GM21576 (cell line): ENCODE measurements around the gene MYOG.

Experiments
- ATAC-seq: cut with Tn5 transposase; IDR thresholded peaks from one replicate; pipeline ENCODE4 v1.9.1; 2021; ENCODE audit warnings: mild to moderate bottlenecking, moderate library complexity; ENCODE audit not compliant: unreplicated experiment

MYOG gene

DNA sequence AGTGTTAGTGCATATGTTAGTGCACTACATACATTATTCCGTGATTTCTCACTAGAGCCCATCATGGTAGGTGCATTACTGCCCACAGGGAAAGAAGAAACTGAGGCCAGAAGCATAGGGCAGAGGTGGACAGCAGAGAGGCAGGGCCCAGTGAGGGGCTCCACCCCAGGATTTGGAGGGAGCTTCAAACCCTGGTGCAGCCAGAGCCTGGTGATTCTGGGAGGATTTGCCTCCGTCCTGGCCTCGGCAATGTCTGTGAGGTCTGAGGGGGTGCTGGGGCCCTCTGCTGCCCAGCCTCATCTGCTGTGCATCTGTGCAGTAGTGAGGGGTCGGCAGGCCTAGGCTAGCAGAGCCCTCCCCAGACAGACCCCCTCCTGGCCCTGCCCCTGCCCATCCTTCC, 36.7 kb downstream of the MYOG start:
- no peak for ATAC-seq

DNA sequence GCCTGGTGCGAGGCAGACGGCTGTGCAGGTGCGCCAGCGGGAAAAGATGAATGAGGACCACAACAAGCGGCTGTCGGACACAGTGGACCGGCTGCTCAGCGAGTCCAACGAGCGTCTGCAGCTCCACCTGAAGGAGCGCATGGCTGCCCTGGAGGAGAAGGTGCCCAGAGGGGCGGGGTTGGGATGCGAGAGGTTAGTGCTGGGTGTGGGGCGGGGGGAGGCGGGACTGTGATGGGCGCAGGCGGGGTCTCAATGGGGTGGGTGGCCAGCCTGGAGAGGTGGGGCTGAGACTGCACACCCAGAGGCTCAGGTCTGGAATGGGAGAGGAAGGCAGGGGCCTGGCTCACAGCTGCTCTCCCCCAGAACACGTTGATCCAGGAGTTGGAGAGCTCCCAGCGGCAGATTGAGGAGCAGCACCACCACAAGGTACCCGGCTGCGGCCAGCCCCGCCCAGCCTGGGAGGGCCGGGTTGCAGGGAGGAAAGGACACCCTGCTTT, 37.2 kb downstream of the MYOG start:
- no peak for ATAC-seq

DNA sequence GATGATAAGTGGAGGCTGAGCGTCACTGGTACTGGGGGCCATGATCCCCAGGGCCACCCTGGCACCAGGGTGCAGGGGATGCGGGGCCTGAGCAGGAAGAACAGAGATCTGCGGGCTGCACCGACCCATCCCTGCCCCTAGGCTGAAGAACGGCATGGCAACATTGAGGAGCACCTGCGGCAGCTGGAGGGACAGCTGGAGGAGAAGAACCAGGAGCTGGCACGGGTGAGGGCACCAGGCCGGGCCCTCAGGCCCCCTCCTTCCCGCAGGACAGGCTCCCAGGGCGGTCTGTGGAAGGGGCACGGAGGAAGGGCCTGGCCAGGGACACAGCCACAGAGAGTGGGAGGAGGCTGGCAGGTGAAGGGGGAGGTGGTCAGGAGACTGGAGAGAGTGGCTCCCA, 37.7 kb downstream of the MYOG start:
- ATAC-seq = no peak

DNA sequence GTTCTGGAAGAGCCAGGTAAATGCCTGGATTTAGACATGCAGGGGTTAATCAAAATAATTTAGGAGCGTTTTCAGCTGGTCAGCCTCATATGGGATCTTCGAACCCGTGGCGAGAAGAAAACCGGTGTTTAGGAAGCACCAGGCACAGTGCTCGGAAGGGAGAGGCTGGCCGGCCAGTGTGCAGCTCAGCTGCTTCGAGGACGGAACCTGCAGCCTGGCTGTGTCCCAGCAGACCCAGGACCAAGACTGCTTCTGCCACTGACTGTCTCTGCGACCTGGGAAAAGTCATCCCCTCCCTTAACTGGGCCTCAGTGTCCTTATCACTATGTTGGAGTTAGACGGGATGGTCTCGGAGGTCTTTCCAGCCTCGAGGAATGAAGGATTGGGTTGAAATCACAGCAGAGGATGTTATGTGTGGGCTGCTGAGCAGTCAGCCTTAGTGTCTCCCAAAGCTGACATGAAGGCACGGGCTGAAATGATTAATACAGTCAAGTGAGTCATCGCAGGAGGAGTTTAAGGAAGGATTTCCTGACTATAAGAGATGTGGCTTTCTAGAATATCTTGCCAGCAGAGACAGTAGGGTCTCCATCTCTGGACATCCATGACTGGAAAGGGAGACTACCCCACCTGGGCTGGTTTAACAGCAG, 38.7 kb downstream of the MYOG start:
- no peak for ATAC-seq

DNA sequence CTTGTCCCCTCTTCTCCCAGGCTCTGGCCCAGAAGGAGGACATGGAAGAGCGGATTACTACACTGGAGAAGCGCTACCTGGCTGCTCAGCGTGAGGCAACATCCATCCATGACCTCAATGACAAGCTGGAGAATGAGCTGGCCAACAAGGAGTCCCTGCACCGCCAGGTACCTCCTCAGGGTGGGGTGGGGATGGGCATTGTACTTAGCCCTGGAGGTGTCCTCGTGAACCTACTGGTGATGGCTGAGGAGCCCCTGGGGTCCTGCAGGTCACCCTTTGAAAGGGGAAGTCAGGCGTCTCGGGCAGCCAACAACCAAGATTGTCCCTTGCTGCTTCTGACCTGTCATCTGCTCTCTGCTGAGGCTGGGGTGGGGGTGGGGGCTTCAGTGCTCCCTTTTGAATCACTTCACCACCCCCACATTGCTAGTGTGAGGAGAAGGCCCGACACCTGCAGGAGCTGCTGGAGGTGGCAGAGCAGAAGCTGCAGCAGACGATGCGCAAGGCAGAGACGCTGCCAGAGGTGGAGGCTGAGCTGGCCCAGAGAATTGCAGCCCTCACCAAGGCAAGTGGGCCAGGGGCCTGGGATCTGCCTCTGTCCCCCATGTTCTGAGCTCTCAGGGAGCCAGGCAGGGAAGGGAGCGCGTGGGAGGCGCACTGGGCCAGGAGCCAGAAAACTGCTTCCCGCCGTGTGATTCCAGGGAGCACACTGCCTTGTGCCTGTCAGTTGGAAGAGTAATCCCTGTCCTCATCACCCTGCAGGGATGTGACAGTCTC, 39.8 kb downstream of the MYOG start:
- no peak for ATAC-seq

DNA sequence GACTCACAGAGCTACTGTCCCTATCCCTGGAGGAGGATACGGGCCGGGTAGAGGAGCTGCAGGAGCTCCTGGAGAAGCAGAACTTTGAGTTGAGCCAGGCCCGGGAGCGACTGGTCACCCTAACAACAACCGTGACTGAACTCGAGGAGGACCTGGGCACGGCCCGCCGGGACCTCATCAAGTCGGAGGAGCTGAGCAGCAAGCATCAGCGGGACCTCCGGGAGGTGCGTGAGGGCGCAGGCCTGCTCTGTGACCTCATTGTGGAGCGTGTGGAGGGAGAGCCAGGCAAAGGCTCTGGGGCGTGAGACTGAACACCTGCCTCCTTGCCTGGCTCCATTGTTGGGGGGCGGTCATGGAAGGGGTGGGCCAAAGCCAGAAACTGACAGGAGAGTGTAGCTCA, 40.5 kb downstream of the MYOG start:
- ATAC-seq = no peak

DNA sequence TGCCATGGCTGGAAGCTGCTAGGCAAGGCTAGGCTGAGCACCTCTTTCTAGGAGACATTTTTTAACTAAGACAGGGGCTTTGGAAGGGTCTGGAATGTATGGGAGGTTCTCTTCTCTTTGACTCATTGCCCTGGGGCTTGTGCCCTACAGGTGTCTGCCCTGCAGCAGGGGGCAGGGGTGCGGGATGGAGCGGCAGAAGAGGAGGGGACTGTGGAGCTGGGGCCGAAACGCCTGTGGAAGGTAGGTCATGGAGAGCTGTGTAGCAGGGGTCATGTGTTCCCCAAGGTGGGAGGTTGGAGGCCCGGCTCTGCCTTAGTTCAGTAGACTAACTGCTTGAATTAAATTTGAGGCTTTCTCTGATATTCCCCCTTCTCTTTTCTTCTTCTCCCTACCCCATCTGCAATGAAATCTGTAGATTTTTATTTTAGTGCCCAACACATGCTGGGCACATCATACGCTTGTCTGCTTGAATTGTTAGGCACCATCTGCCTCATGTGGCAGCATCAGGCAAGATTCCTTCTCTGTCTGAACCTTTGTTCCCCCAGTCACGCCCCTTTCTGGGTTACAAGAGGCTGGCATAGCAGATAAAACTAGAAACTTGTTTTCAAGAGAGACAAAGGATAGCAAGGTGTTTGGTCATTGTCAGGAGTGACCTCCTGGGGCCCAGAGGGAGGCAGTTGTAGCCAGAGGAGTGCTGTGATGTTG, 41.1 kb downstream of the MYOG start:
- no peak for ATAC-seq

DNA sequence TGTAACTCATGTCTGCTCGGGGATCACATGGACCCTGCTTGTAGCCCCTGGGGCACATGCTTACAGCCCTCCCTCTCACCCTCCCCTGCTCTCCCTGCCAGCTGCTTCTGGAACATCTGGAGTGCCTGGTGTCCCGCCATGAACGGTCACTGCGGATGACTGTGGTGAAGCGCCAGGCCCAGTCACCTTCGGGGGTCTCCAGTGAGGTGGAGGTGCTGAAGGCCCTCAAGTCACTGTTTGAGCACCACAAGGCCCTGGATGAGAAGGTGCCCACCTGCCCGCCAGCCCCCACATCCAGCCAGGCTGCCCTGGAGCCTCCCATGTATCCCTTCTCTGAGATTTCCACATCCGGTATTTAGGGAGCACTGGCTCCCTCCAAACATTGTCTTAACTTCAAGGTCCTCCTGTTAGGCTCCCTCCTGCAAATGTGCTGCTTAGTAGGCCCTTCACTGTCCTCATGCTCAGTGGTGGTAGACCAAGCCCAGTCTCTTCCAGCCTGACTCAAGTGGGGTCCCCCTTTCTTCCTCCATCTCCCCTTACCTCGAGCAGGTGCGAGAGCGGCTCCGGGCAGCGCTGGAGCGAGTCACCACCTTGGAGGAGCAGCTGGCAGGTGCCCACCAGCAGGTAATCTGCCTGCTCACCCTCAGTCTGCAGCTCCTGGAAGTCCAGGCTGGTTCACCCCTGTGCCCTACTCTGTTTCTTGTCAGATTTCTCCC, 41.8 kb downstream of the MYOG start:
- no peak for ATAC-seq

DNA sequence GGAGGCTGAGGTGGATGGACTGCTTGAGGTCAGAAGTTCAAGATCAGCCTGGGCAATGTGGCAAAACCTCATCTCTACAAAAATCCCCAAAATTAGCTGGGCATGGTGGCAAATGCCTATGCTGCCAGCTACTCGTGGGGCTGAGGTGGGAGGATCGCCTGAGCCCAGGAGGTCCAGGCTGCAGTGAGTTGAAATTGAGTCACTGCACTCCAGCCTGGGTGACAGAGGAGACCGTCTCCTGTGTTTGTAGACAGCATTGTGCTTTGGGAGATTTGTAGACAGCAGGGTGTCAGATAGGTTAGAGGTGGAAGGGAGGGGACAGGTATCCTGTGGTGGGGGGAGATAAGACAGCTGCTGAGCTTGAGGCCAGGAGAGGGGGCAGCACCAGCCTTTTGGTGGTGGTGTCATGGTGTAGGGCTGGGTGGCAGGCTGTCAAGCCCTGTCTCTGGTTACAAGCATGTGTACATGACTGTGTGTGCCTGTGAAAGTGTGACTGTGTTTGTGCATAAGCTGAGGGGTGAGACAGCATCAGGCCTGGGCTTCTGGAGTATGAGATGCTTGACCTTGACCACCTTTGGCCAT, 44.4 kb downstream of the MYOG start:
- ATAC-seq = no peak

DNA sequence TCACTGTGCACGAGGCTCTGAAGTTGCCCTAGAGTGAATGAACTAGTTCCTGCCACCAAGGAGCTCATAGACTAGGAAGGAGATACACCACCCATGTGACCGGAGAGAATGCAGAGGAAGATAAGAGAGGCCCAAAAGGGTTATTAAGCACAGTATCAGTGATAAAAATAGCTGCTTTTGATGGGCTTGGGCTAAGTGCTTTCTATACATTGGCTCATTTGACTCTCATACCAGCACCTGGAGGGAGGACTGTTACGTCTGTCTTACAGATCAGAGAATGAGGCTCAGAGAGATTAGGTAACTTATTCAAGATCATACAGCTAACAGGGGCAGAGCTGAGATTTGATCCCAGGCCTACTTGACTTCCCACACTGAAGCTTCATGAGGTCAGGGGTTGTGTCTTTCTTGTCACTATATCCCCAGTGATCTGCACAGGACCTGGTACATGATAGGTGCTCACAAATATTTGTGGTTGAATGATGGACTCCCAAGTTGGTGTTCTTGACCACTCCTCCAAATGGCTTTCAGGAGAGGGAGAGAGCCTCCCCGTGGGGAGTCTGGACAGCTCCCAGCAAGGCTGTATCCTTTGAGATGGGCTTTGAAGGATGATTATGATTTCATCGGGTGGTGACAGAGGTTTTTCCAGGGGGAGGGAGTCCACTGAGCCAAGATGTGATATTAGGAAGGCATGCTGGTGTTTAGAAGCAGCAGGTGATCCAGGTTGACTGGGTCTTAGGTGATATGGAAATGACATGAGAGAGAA, 45.1 kb downstream of the MYOG start:
- ATAC-seq = no peak

DNA sequence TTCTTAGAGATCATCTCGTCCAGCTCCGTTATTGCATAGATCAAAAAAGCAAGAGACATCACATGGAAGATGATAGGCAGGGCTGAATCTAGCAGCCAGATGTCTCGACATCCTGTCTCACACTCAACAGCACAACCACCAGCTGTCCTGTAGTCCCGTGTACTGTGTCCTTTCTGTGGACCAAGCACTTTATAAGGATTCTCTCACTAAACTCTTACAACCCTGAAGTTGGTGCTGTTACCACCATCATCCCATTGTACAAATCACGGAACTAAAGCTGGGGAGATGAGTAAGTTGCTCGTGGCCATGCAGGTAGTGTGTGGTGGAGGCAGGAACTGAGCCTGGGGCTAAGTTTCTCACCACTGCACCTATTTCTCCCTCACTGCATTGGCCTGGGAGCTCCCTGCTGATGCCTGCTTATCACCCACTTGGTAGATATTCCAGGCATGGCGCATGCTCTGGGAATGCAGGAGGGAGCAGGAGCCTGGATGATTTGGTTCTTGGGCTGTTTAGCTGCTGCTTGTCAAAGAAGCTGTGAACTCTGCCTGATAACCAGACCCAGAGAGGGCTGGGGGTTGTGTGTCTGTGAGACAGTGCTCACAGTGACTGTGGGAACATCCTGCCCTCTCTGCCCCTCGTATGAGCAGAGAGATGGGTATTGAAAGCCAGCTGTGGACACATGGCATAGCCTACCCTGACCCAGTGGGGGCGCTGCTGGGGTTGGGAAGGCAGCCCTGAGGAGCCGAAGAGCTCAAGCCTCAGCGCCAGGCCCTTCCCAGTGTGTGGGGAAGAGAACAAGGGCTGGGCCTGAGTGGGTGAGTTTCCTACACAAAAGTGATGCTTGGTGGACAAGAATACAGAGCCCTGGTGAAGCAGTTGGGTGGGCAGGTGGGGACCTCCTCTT, 46.0 kb downstream of the MYOG start:
- ATAC-seq = no peak

DNA sequence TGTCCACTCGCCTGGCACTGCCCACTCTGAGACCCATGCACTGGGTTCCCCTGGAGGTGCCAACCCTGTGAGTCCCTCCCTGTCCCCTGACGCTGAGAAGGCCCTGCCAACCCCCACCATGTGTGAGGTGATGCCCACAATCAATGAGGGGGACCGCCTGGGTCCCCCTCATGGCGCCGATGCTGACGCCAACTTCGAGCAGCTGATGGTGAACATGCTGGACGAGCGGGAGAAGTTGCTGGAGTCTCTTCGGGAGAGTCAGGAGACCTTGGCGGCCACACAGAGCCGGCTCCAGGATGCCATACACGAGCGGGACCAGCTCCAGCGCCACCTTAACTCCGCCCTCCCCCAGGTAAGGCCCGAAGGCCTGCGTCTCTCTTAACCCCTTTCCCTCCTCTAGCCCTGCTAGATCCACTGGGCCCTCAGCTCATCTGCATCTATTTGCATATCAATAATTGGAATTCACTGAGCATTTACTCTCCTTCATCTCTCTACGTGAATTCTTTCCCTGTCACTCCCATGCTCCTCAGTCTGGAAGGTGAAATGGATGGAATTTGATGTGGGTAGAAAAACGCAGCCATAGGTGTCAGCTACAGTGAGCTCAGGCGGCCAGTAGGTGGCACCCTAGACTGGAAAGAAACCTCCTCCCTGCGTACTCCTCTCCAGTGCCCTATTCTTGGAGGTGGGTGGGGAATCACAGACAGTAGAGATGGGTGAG, 46.8 kb downstream of the MYOG start:
- peak; percentile 40 for ATAC-seq

DNA sequence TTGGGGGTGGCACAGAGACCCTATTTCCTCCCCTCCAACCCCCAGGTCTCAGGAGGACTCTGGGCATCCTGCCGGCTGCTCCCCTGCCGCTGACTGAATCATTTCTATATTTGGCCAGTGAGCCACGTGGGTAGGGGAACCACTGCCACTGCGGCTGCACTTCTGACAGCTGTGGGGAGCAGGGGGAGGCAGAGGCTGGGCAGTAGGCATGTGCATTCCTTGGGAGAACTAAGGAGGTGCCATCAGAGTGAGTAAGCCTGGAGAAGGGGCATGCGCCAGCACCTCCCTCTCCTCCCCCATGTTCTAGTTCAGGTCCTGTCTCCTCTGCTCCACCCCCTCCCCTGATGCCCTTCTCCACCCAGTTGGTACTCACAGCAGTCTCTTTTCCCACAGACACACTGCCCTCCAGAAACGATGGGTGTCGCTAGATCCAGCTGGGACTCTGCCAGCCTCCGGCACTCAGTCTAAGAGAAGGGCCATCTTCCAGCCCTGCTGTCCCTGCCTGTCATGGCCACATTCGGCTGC, 47.5 kb downstream of the MYOG start:
- peak; percentile 61 for ATAC-seq

DNA sequence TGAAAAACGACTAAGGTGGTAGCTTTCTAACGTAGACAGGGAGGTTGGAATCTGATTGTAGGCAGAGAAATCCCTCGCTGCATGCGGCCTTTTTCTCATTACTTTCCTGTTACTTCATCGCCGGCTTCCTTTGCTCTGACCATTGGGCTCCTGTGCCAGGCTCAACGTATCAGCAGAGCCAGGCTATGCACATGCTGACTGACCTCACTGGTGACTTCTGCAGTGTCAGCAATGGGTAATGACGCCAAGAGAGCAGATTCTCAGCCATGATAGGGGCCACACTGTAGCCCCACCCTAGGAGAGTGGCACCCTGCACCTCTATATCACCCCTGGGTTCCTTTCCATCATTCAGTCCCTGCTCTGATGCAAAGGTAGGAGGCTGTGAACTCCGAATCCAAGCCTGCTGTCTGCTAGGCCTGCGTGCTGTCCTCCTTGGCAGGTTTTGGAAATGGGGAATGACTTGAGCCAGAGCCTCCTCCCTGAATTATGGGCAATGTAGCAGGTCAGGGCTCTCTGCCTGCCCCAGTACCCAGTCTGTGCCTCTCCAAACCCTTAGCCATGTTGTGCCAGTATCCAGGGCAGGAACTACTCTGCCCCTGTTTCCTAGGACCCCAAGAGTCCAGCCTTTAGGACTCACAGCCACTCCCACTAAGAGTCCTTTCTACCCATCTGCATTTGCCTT, 48.2 kb downstream of the MYOG start:
- no peak for ATAC-seq

DNA sequence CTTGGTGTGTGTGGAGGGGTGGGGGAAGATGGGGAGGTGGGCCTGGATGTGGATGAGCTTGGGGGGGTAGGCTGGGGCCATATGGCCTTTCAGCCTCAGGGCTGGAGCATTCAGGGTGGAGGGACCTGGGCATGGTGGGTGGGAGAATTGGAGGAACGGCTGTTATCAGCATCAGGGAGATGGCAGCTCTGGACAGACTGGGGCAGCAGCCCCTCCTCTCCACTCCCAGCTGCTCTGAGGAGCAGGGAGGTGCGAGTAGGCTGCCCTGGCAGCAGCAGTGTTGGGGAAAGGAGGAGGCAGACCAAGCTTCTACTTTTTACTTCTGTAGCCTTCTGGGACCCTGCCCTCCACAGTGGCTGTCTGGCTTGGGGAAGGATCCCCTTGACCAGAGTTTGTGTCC, 49.3 kb downstream of the MYOG start:
- ATAC-seq = no peak

DNA sequence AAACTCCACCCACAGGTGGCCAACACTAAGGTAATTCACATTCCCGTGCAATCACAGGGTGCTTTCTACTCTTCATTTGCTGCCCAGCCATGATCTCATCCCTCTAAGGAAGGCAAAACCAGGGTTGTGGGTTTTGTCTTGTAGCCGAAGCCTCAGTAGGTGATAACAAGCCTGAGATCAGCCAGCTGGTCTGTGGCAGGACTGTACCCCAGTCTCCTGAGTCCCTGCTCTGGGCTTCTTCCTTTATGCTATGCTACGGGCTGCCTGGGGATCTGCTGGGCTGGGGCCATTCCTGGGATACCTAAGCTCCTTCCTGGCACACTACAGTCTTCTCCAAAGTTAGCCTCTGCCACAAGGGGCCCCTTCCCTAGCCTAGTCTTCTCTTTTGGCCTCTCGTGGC, 49.7 kb downstream of the MYOG start:
- no peak for ATAC-seq

DNA sequence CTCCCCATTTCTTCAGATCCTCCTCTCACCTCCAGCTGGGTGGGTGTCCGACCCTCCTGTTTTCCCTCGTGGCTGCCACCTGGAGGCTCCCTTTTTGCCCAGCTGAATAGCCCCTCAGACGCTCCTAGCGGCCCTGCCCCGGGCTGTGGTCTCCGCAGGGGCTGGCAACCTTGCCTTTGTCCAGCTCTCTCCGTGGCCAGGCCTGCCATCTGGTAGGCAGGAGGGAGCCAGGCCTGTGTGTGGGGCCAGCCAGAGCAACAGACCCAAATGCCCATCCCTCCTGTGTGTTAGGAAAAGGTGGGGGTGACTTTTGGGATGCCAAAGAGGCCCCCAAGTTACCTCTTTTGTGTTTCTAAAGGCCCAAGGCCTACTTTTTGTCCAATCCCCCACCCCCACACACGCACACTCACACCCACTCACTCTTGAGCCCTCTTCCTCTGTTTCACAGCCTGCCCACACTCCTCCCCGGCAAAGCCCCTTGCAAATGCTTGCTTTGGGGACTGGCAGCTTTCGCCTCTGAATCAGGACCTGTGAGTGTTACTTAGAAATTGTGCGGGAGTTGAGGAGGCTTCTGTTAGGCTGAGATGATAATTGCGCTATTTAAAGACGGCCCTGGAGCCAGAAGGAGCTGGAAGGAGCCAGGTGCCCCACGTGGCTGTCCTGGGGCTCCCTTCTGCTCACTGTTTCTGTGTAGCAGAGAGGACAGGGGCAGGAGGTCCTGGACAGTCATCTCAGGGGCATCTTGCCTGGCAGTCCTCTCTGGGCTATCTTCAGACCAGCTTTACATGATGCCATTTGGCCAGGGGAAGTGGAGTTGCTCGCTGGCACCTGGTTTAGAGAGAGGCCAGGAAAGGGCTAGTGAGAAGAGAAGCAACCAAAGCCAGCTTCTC, 50.5 kb downstream of the MYOG start:
- no peak for ATAC-seq
